Panc1 (cell line): Measurements from ENCODE around the gene CADM1. TPM values are rescaled to one million over a fixed set of nuclear protein-coding genes. Genes with fewer than 3 reads are reported as not detected.

Source experiments
- ATAC-seq: fragments of 200-7000 bp; cut with Tn5 transposase; 2 replicates; pipeline ENCODE4 v1.9.1; 2020; ENCODE audit warnings: mild to moderate bottlenecking, moderate library complexity
- BruUV-seq: library from RNA; stranded (reverse); fragments of 400-500 nt; replicated peaks from 2 replicates; lab custom pipeline; 2021; lab: Mats Ljungman, UMichigan
- CTCF ChIA-PET: fragments of 300-600 bp; sonication (Branson Sonifier 250); formaldehyde crosslinking; loops from one replicate; lab custom pipeline; 2022; ENCODE audit warnings: antibody characterized with exemption; lab: Charles Lee
- POLR2A ChIA-PET: fragments of 300-600 bp; sonication (Branson Sonifier 250); formaldehyde crosslinking; loops from one replicate; lab custom pipeline; 2022; ENCODE audit warnings: antibody characterized with exemption; lab: Charles Lee
- DNase-seq: peaks from one replicate; pipeline ENCODE4 v3.0.0-alpha.2; 2010; ENCODE audit warnings: low read depth, low spot score
- H3K27ac ChIP-seq: 2 replicates; pipeline ENCODE4 v1.5.1; 2011; ENCODE audit warnings: mild to moderate bottlenecking, low read length, inconsistent platforms
- H3K27me3 ChIP-seq: fragments of 200-500 bp; sonication (Bioruptor generic); 2 replicates; pipeline ENCODE4 v1.6.0; 2014; ENCODE audit warnings: low read length, inconsistent platforms; ENCODE audit not compliant: control insufficient read depth, insufficient read depth
- H3K36me3 ChIP-seq: fragments of 200-500 bp; sonication (Bioruptor generic); 2 replicates; pipeline ENCODE4 v1.5.1; 2014; ENCODE audit warnings: inconsistent platforms, mild to moderate bottlenecking, low read length, moderate library complexity; ENCODE audit not compliant: control insufficient read depth, insufficient read depth
- H3K4me1 ChIP-seq: 2 replicates; pipeline ENCODE4 v1.5.1; 2011; ENCODE audit warnings: inconsistent platforms, mild to moderate bottlenecking, low read length, moderate library complexity; ENCODE audit not compliant: control insufficient read depth, insufficient read depth
- H3K4me3 ChIP-seq, 2 experiments: 2 replicates each; pipeline ENCODE4 v1.5.1; 2011 to 2012; ENCODE audit warnings: low read depth in 2 of 2, low read length in 2 of 2, mild to moderate bottlenecking in 2 of 2, inconsistent platforms in 1 of 2, moderate library complexity in 1 of 2
- H3K9me3 ChIP-seq: fragments of 200-500 bp; sonication (Bioruptor generic); 2 replicates; pipeline ENCODE4 v1.5.1; 2014; ENCODE audit warnings: low read depth, mild to moderate bottlenecking, inconsistent platforms, low read length, moderate library complexity; ENCODE audit not compliant: control insufficient read depth, insufficient read depth
- POLR2AphosphoS5 ChIP-seq: IDR thresholded peaks from 2 replicates; pipeline ENCODE4 v1.6.1; 2012; ENCODE audit warnings: mild to moderate bottlenecking, low read depth, low read length, moderate library complexity
- REST ChIP-seq, 2 experiments: IDR thresholded peaks; 2 replicates each; pipeline ENCODE4 v1.6.1; 2011 to 2012; ENCODE audit warnings: low read depth in 2 of 2, control low read depth in 1 of 2, low read length in 1 of 2, mild to moderate bottlenecking in 1 of 2, moderate library complexity in 1 of 2; ENCODE audit not compliant: insufficient read depth in 1 of 2
- SIN3A ChIP-seq: IDR thresholded peaks from 2 replicates; pipeline ENCODE4 v1.6.1; 2012; ENCODE audit warnings: low read depth, mild to moderate bottlenecking, low read length, moderate library complexity, borderline replicate concordance; ENCODE audit not compliant: insufficient read depth
- TCF7L2 ChIP-seq: IDR thresholded peaks from 2 replicates; pipeline ENCODE4 v1.6.1; 2011; ENCODE audit warnings: mild to moderate bottlenecking, low read depth, low read length, inconsistent platforms
- in situ Hi-C: cut with HindIII; loops from 2 replicates; pipeline ENCODE4 v1.10.0; 2016; ENCODE audit warnings: low sequenced_read_pairs, low pct_unique_long_range_greater_than_20kb
- intact Hi-C: fragments of 100-400 bp; cut with micrococcal nuclease; formaldehyde crosslinking; loops from one replicate; pipeline ENCODE4 v1.10.0; 2022; ENCODE audit not compliant: unreplicated experiment
- total RNA-seq: library from RNA; stranded (reverse); gene quantifications from one replicate; pipeline ENCODE4 v1.2.1, GENCODE V29; 2021; ENCODE audit not compliant: unreplicated experiment
- TF ChIP-seq, protein P1 (sequence below): fragments of 450-650 bp; IDR thresholded peaks from 2 replicates; pipeline ENCODE4 v1.5.1; 2017; ENCODE audit warnings: mild to moderate bottlenecking

CADM1 gene
- total RNA-seq, 1 experiment from 2014 or later, result 3.9 TPM

DNA sequence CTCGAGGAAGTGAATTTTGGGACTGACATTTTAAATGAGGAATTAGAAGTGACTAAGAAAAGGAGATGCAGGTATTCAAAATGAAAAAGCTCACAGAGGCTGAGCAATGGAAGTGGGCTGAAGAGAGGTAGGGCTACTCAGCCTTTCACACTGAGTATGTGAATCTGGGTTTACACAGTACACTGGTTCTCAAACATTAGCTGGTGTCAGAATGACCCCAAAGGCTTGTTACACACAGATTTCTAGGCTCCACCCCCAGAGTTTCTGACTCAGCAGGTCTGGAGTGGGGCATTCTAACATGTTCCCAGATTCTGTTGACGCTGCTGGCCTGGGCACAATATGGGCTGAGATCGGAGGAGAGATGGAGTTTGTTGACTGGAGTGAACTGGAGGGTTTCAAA is 32.8 kb downstream of the CADM1 start:
- in situ Hi-C loops (no loop called here), intact Hi-C loops (no loop called here)
- H3K4me1 ChIP-seq, result no peaks in the 10 kb centered on the region
- BruUV-seq, result no TSS peak
- H3K27me3 ChIP-seq, result no peaks in the 10 kb centered on the region
- no peak overlapping the region for H3K27ac ChIP-seq
- CTCF ChIA-PET, result no interaction called here
- POLR2A ChIA-PET, result no interaction called here
- H3K9me3 ChIP-seq, result no peaks in the 10 kb centered on the region
- no peak for DNase-seq
- TF ChIP-seq SIN3A, result no peak
- no peak for TF ChIP-seq POLR2AphosphoS5
- TF ChIP-seq, protein P1, sequence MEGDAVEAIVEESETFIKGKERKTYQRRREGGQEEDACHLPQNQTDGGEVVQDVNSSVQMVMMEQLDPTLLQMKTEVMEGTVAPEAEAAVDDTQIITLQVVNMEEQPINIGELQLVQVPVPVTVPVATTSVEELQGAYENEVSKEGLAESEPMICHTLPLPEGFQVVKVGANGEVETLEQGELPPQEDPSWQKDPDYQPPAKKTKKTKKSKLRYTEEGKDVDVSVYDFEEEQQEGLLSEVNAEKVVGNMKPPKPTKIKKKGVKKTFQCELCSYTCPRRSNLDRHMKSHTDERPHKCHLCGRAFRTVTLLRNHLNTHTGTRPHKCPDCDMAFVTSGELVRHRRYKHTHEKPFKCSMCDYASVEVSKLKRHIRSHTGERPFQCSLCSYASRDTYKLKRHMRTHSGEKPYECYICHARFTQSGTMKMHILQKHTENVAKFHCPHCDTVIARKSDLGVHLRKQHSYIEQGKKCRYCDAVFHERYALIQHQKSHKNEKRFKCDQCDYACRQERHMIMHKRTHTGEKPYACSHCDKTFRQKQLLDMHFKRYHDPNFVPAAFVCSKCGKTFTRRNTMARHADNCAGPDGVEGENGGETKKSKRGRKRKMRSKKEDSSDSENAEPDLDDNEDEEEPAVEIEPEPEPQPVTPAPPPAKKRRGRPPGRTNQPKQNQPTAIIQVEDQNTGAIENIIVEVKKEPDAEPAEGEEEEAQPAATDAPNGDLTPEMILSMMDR, result no peak
- TF ChIP-seq TCF7L2, result no peak
- no peak for TF ChIP-seq REST (IDR thresholded peaks at IDR 0.05; ENCODE audit: insufficient read depth in 1 of 2, low read depth in 2 of 2, low read length in 1 of 2)
- no peak for ATAC-seq
- no peaks in the 10 kb centered on the region for H3K36me3 ChIP-seq
- no peak overlapping the region for H3K4me3 ChIP-seq

DNA sequence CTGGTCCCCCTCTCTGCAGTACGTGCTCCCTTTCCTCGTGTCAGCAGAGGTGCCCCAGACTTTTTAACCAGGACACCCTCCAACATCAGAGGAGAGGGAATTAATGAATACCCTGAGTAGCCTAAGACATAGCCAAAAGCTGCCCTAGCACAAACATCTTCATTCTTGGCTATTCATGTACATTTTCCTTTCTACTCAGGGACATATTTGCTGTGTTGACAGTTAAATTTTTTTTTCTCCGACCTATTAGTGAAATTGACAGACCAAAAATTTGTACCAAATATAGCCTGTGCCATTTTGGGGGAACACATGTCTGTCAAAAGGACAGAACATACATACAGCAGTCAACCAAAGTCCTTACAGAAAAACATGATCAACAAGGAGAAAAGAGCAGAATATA is 33.3 kb downstream of the CADM1 start:
- in situ Hi-C loops, result no loop called here
- DNase-seq, result no peak
- ChIA-PET POLR2A (no interaction called here), CTCF (no interaction called here)
- H3K4me1 ChIP-seq, result no peaks in the 10 kb centered on the region
- no peaks in the 10 kb centered on the region for H3K9me3 ChIP-seq
- BruUV-seq, result no TSS peak
- no peak for ATAC-seq
- no peak overlapping the region for H3K4me3 ChIP-seq
- TF ChIP-seq POLR2AphosphoS5, result no peak
- no peak for TF ChIP-seq REST (IDR thresholded peaks at IDR 0.05; ENCODE audit: insufficient read depth in 1 of 2, low read depth in 2 of 2, low read length in 1 of 2)
- no peak for TF ChIP-seq SIN3A
- TF ChIP-seq, protein P1, result no peak
- no peak for TF ChIP-seq TCF7L2
- intact Hi-C loops, result no loop called here
- no peaks in the 10 kb centered on the region for H3K27me3 ChIP-seq
- no peaks in the 10 kb centered on the region for H3K36me3 ChIP-seq
- no peak overlapping the region for H3K27ac ChIP-seq
